PFSK-1 (cell line): ENCODE data around the gene MFRP.

Experiments used
- FOXP2 ChIP-seq: optimal IDR thresholded peaks from 2 replicates; pipeline ENCODE3; 2011; ENCODE audit warnings: borderline replicate concordance, control low read depth, inconsistent platforms; ENCODE audit not compliant: insufficient read depth; ENCODE audit errors: extremely low read length, extremely low read depth
- POLR2AphosphoS5 ChIP-seq: IDR thresholded peaks from 2 replicates; pipeline ENCODE4 v1.6.1; 2012; ENCODE audit warnings: low read depth, mild to moderate bottlenecking, control low read depth, low read length, moderate library complexity
- SIN3A ChIP-seq: IDR thresholded peaks from 2 replicates; pipeline ENCODE4 v1.6.1; 2012; ENCODE audit warnings: mild to moderate bottlenecking, low read length, moderate library complexity, borderline replicate concordance; ENCODE audit not compliant: insufficient read depth
- TAF1 ChIP-seq: IDR thresholded peaks from 2 replicates; pipeline ENCODE4 v1.6.1; 2012; ENCODE audit warnings: low read length, control low read depth, borderline replicate concordance; ENCODE audit not compliant: insufficient read depth
- TF ChIP-seq, protein P1 (sequence below), 2 experiments: IDR thresholded peaks; 2 replicates each; pipeline versions ENCODE4 v1.6.1 to v1.8.0; 2011 to 2012; ENCODE audit warnings: low read depth in 2 of 2, low read length in 2 of 2, control low read depth in 1 of 2, inconsistent platforms in 1 of 2, mild to moderate bottlenecking in 1 of 2, moderate library complexity in 1 of 2; ENCODE audit not compliant: insufficient read depth in 1 of 2

The MFRP gene

DNA sequence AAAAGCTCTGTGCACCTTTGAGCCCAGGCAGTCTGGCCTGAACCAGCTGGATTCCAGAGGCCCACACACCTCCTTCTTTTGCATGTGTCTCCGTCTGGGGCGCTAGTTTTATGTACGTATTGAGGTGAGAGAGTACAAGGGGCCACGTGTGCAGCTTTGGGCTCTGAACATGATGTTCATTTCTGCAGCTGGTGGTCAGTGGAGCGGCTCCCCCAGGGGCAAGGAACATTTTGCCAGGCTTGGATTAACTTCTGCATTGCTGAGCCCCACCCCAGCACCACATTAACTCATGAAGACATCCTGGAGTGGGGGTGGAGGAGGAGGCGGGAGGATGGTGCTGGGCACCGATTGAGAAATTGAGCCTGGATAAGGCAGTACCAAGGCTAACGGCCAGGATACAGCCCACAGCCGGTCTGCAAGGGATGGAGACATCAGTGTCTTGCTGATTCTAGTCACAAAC is 21.2 kb upstream of the MFRP start:
- TF ChIP-seq TAF1, result no peak
- TF ChIP-seq FOXP2, result no peak
- TF ChIP-seq, protein P1, sequence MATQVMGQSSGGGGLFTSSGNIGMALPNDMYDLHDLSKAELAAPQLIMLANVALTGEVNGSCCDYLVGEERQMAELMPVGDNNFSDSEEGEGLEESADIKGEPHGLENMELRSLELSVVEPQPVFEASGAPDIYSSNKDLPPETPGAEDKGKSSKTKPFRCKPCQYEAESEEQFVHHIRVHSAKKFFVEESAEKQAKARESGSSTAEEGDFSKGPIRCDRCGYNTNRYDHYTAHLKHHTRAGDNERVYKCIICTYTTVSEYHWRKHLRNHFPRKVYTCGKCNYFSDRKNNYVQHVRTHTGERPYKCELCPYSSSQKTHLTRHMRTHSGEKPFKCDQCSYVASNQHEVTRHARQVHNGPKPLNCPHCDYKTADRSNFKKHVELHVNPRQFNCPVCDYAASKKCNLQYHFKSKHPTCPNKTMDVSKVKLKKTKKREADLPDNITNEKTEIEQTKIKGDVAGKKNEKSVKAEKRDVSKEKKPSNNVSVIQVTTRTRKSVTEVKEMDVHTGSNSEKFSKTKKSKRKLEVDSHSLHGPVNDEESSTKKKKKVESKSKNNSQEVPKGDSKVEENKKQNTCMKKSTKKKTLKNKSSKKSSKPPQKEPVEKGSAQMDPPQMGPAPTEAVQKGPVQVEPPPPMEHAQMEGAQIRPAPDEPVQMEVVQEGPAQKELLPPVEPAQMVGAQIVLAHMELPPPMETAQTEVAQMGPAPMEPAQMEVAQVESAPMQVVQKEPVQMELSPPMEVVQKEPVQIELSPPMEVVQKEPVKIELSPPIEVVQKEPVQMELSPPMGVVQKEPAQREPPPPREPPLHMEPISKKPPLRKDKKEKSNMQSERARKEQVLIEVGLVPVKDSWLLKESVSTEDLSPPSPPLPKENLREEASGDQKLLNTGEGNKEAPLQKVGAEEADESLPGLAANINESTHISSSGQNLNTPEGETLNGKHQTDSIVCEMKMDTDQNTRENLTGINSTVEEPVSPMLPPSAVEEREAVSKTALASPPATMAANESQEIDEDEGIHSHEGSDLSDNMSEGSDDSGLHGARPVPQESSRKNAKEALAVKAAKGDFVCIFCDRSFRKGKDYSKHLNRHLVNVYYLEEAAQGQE (IDR thresholded peaks at IDR 0.05; ENCODE audit: insufficient read depth in 1 of 2, low read depth in 2 of 2, low read length in 2 of 2), result no peak
- no peak for TF ChIP-seq POLR2AphosphoS5
- no peak for TF ChIP-seq SIN3A

GRCh38 chr11:119366690-119367620 is 20.4 kb upstream of the MFRP start:
- TF ChIP-seq, protein P1 (IDR thresholded peaks at IDR 0.05; ENCODE audit: insufficient read depth in 1 of 2, low read depth in 2 of 2, low read length in 2 of 2), result no peak
- TF ChIP-seq SIN3A (no peak), FOXP2 (no peak), POLR2AphosphoS5 (no peak), TAF1 (no peak)

DNA sequence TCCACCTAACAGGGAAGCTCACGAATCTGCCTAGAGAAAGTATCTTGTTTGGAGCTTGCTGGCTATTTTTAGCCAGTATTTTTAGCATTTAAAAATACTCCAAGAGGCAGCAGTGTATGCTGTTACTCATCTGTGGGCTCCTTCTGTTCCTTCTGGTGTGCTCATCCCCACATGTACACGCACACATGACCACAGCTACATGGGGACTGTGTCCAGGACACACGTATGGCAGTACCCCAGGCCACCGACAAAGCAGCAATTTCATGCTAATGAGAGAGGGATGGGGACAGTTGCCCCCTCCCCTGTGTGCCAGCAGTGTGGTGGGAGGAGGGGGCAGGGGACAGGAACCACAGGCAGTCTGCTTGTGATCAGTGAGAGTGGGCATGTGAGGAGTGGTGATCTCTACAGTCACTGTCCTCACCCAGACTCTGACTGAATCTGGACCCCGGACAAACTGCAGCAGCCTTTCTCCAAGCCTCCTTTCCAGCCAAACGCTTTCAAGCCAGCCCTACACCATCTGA is 18.6 kb upstream of the MFRP start:
- TF ChIP-seq SIN3A, result no peak
- TF ChIP-seq FOXP2, result no peak
- TF ChIP-seq, protein P1 (IDR thresholded peaks at IDR 0.05; ENCODE audit: insufficient read depth in 1 of 2, low read depth in 2 of 2, low read length in 2 of 2), result no peak
- no peak for TF ChIP-seq POLR2AphosphoS5

DNA sequence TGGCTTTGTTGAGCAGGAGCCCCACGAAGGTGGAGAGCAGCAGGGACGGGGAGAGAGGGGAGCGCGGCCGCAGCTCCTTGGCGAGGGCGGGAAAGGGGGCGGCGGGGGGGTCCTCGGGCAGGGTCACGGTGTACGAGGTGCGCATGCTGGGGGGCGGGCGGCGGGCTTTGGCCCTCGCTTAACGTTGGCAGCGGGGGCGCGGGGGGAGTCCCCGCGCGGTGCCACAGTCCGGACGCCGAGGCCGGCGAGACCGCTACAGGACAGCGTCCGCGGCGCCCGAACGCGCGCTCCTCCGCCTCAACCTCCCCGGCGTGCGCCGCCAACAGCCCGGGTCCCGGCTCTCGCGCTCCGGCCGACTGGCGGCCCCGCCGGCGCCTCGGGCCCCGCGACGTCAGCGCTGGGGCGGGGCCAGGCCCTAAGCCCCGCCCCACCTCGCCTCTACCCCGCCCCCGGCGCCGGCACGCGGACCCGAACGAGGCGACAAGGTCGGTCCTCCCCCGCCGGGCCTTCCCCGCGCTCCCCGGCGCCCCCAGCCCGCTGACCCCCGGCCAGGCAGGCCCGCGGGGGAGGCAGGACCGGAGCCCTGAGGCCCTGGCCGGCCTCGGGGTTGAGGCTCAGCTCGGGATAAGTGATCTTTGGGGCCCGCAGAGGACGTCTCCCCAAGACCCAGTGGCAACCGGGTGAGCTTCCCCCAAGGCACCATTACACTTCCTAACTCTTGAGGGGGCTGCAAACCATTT is 17.5 kb upstream of the MFRP start:
- TF ChIP-seq FOXP2, result no peak

DNA sequence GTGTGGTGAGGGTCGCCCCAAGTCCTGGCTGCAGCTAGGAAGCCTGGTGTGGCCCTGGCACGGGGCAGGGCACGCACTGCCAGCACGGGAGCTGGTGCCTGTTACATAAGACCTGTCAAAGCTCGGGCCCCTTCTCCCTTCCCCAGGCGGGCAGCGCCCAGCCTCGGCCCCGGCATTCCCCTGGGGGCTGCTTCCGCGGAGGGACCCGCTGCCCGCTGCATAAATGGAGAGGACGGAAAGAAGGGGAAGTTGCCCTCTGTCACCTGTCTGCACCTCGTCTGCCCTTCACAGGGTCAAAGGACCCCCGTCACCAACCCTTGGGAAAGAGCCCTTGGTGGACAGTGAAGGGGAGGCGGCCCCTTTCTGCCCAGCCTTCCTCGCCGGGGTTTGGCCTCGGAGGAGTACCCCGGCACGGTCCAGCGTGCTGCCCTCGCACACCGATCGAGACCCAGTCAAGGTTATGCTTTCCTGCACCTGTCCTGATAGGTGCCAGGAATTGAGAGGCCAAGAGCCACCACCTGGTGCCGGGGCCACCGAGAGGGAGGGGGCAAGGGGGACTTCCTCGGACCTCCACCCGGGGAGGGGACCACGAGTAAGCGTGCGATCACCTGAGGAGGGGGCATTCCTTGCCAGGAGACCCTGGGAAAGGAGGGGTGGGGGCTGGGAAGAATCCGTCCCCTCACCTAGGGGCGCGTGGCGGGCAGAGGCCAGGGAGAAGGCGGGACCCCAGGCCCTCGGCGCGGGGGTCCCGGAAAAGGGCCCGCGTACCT is 16.8 kb upstream of the MFRP start:
- TF ChIP-seq FOXP2 (no peak), SIN3A (no peak), POLR2AphosphoS5 (no peak), TAF1 (no peak)
- TF ChIP-seq, protein P1 (IDR thresholded peaks at IDR 0.05; ENCODE audit: insufficient read depth in 1 of 2, low read depth in 2 of 2, low read length in 2 of 2), result no peak
